Activated CD8-positive, alpha-beta memory T cell treated with anti-CD3 and anti-CD28 coated beads, Interleukin-2, amount 10 ng/mL, durations not matched to agents 7 days and 5 days (primary cell): Measurements from ENCODE around the gene UQCC5. TPM values are rescaled to one million over a fixed set of nuclear protein-coding genes. Genes with fewer than 3 reads are reported as not detected.

Experiments
- ATAC-seq: fragments of 150-1000 bp; cut with Tn5 transposase; one replicate; pipeline ENCODE4 v1.10.0; 2021; ENCODE audit warnings: moderate library complexity
- CTCF ChIA-PET: fragments of 350-600 bp; sonication (Branson Sonifier 250); formaldehyde crosslinking; loops from one replicate; lab custom pipeline; 2021; ENCODE audit warnings: antibody characterized with exemption; lab: Charles Lee
- DNase-seq: peaks from one replicate; pipeline ENCODE4 v3.0.0-alpha.2; 2020
- H3K27ac Mint-ChIP-seq: one replicate; pipeline ENCODE4 v1.8.0; 2021; ENCODE audit warnings: mild to moderate bottlenecking, mixed read lengths
- H3K27me3 Mint-ChIP-seq: one replicate; pipeline ENCODE4 v1.8.0; 2021; ENCODE audit warnings: mixed read lengths
- H3K36me3 Mint-ChIP-seq: one replicate; pipeline ENCODE4 v1.8.0; 2021; ENCODE audit warnings: mild to moderate bottlenecking, mixed read lengths
- H3K4me1 Mint-ChIP-seq: one replicate; pipeline ENCODE4 v1.8.0; 2021; ENCODE audit warnings: mixed read lengths
- H3K4me3 Mint-ChIP-seq: one replicate; pipeline ENCODE4 v1.8.0; 2021; ENCODE audit warnings: mild to moderate bottlenecking, moderate library complexity, mixed read lengths
- H3K9me3 Mint-ChIP-seq: one replicate; pipeline ENCODE4 v1.8.0; 2022; ENCODE audit warnings: low read depth, mixed read lengths
- total RNA-seq, 2 experiments: library from RNA; stranded (reverse); gene quantifications; one replicate each; pipeline ENCODE4 v1.2.3, GENCODE V29; 2021

The UQCC5 gene
- total RNA-seq, 2 experiments from 2014 or later = 12.9 to 15.5 TPM

- Mint-ChIP-seq H3K4me1 (no peaks in the 10 kb centered on the region), H3K27ac (no peak overlapping the region), H3K36me3 (peaks cover 41% of the 10 kb centered on the region), H3K9me3 (no peaks in the 10 kb centered on the region), H3K27me3 (no peaks in the 10 kb centered on the region), H3K4me3 (no peak overlapping the region)
- ATAC-seq = no peak
- DNase-seq = no peak
- CTCF ChIA-PET = no interaction called here
Measured at GRCh38 chr3:52563984-52564383, 27.6 kb downstream of the UQCC5 start.

GRCh38 chr3:52568069-52568468 lies 31.7 kb downstream of the UQCC5 start:
- no peak overlapping the region for H3K27ac Mint-ChIP-seq
- H3K36me3 Mint-ChIP-seq = peaks cover 27% of the 10 kb centered on the region
- DNase-seq (no peak), ATAC-seq (no peak)
- no peaks in the 10 kb centered on the region for H3K9me3 Mint-ChIP-seq
- CTCF ChIA-PET = interaction anchor here (0.9 kb wide), 1 partner anchor 44 kb away, joined by 3 read pairs; no protein-coding TSS in a partner anchor
- H3K4me3 Mint-ChIP-seq = no peak overlapping the region
- H3K4me1 Mint-ChIP-seq = no peaks in the 10 kb centered on the region
- no peaks in the 10 kb centered on the region for H3K27me3 Mint-ChIP-seq

- Mint-ChIP-seq H3K4me1 (no peaks in the 10 kb centered on the region), H3K4me3 (no peak overlapping the region), H3K27me3 (no peaks in the 10 kb centered on the region), H3K36me3 (peaks cover 26% of the 10 kb centered on the region), H3K27ac (no peak overlapping the region), H3K9me3 (no peaks in the 10 kb centered on the region)
- ATAC-seq = no peak
- no peak for DNase-seq
- CTCF ChIA-PET = interaction anchor here (0.7 kb wide), 1 partner anchor 9 kb away, joined by 4 read pairs; no protein-coding TSS in a partner anchor
Measured at GRCh38 chr3:52570076-52570475, 33.7 kb downstream of the UQCC5 start.

GRCh38 chr3:52572221-52572620 lies 35.8 kb downstream of the UQCC5 start:
- Mint-ChIP-seq H3K4me1 (no peaks in the 10 kb centered on the region), H3K27me3 (no peaks in the 10 kb centered on the region), H3K36me3 (peaks cover 36% of the 10 kb centered on the region), H3K27ac (no peak overlapping the region), H3K9me3 (no peaks in the 10 kb centered on the region), H3K4me3 (no peak overlapping the region)
- ATAC-seq (no peak), DNase-seq (no peak)
- CTCF ChIA-PET = interaction anchor here (1.0 kb wide), 1 partner anchor 143 kb away, joined by 3 read pairs; no protein-coding TSS in a partner anchor

- Mint-ChIP-seq H3K36me3 (peaks cover 45% of the 10 kb centered on the region), H3K27me3 (no peaks in the 10 kb centered on the region), H3K4me3 (no peak overlapping the region), H3K27ac (no peak overlapping the region), H3K4me1 (no peaks in the 10 kb centered on the region), H3K9me3 (no peaks in the 10 kb centered on the region)
- no peak for ATAC-seq
- no peak for DNase-seq
- CTCF ChIA-PET = interaction anchor here (0.9 kb wide), 1 partner anchor 22 kb away, joined by 3 read pairs; no protein-coding TSS in a partner anchor
Measured at GRCh38 chr3:52574056-52574965, 37.9 kb downstream of the UQCC5 start.

Other genes with a start within 250 kb of the UQCC5 start
- 10 to 100 TPM; 23.2 to 29.4 TPM for gene GLYCTK, start 248.8 kb upstream of the UQCC5 start, total RNA-seq
- gene DNAH1, start 220.3 kb upstream of the UQCC5 start, total RNA-seq = 10 to 100 TPM; 13.9 to 26.5 TPM
- gene BAP1, start 126.6 kb upstream of the UQCC5 start, total RNA-seq = 100 to 1,000 TPM; 102 to 107 TPM
- gene PHF7, start 125.9 kb upstream of the UQCC5 start, total RNA-seq = 10 to 100 TPM; 12.9 to 26.5 TPM
- under 1 TPM; 0.28 to 0.38 TPM for gene SEMA3G, start 91.5 kb upstream of the UQCC5 start, total RNA-seq
- 1 to 10 TPM; 1.4 to 2.6 TPM for gene TNNC1, start 82.6 kb upstream of the UQCC5 start, total RNA-seq
- 10 to 100 TPM; 72.9 to 84.1 TPM for gene NISCH, start 81.0 kb upstream of the UQCC5 start, total RNA-seq
- not detected for gene STAB1, start 41.3 kb upstream of the UQCC5 start, total RNA-seq
- gene NT5DC2, start 2.7 kb upstream of the UQCC5 start, total RNA-seq = 10 to 100 TPM; 38.7 to 54.5 TPM
- gene PBRM1, start 149.3 kb downstream of the UQCC5 start, total RNA-seq = 10 to 100 TPM; 69.7 to 73.3 TPM
- 100 to 1,000 TPM in 1 of 2 experiments, 10 to 100 TPM in 1; 86.8 to 116 TPM for gene GNL3, start 149.4 kb downstream of the UQCC5 start, total RNA-seq
- 10 to 100 TPM; 37.0 to 46.3 TPM for gene GLT8D1, start 169.2 kb downstream of the UQCC5 start, total RNA-seq
- gene SPCS1, start 169.5 kb downstream of the UQCC5 start, total RNA-seq = 100 to 1,000 TPM in 1 of 2 experiments, 10 to 100 TPM in 1; 87.3 to 106 TPM
- gene NEK4, start 234.3 kb downstream of the UQCC5 start, total RNA-seq = 10 to 100 TPM; 26.7 to 27.9 TPM
- gene ITIH1, start 241.0 kb downstream of the UQCC5 start, total RNA-seq = not detected